ENCODE measurements around the gene NKD2. TPM values are rescaled to one million over a fixed set of nuclear protein-coding genes. Genes with fewer than 3 reads are reported as not detected.

Gene NKD2
- total RNA-seq, 1 experiment from 2014 or later = 12.3 TPM

DNA sequence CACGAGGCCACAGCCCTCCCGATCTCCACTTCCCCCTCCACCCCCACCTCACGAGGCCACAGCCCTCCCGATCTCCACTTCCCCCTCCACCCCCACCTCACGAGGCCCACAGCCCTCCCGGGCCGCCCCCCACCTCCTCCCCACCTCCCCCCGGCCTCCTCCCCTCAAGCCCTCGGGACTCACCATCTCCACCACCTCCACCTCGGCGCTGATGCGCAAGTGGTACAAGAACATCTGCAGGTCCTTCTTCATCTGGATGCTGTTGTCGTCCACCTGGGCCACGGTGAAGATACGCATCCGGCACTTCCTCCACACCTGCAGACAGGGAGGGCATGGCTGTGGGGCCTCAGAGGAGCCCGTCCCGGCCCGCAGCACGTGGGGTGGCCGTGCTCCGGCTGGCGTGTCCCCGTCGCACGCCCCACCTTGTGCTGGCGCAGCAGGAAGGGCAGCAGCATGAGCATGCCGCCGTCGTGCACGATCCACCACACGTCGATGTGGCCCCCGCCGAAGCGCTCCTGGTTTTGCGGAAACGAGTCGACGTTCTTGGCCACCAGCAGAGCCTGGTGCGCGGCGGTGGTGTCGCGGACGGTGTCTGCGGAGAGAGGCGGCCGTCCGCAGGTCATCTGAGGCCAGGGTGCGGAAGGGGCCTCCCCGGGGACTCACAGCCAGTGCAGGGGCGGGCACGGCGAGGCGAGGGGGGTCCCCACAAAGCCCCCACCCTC is 55.2 kb downstream of the NKD2 start:
- in situ Hi-C loops (cut with HindIII; ENCODE audit: low pct_unique_long_range_greater_than_20kb, low sequenced_read_pairs) (no loop called here), intact Hi-C loops (cut with micrococcal nuclease; ENCODE audit: unreplicated experiment) (no loop called here)
- Histone ChIP-seq H3K4me1 (ENCODE audit: control insufficient read depth, insufficient read depth, low read length) (no peaks in the 10 kb centered on the region), H3K27ac (ENCODE audit: low read length) (no peak overlapping the region), H3K4me3 (ENCODE audit: low read depth in 2 of 2, low read length in 2 of 2) (no peak overlapping the region), H3K36me3 (ENCODE audit: control insufficient read depth, insufficient read depth, low read length) (peaks cover 9% of the 10 kb centered on the region), H3K27me3 (ENCODE audit: control insufficient read depth, insufficient read depth, low read length) (no peaks in the 10 kb centered on the region), H3K9me3 (ENCODE audit: control insufficient read depth, insufficient read depth, low read depth, low read length) (no peaks in the 10 kb centered on the region)
- POLR2A ChIA-PET = no interaction called here
- no peak for TF ChIP-seq TCF7L2 (IDR thresholded peaks at IDR 0.05; ENCODE audit: low read depth, low read length)
- TF ChIP-seq SIN3A (IDR thresholded peaks at IDR 0.05; ENCODE audit: borderline replicate concordance, insufficient read depth, low read depth, low read length) = no peak
- TF ChIP-seq, protein P1, sequence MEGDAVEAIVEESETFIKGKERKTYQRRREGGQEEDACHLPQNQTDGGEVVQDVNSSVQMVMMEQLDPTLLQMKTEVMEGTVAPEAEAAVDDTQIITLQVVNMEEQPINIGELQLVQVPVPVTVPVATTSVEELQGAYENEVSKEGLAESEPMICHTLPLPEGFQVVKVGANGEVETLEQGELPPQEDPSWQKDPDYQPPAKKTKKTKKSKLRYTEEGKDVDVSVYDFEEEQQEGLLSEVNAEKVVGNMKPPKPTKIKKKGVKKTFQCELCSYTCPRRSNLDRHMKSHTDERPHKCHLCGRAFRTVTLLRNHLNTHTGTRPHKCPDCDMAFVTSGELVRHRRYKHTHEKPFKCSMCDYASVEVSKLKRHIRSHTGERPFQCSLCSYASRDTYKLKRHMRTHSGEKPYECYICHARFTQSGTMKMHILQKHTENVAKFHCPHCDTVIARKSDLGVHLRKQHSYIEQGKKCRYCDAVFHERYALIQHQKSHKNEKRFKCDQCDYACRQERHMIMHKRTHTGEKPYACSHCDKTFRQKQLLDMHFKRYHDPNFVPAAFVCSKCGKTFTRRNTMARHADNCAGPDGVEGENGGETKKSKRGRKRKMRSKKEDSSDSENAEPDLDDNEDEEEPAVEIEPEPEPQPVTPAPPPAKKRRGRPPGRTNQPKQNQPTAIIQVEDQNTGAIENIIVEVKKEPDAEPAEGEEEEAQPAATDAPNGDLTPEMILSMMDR (IDR thresholded peaks at IDR 0.05) = no peak
- TF ChIP-seq POLR2AphosphoS5 (IDR thresholded peaks at IDR 0.05; ENCODE audit: low read depth, low read length) = no peak
- TF ChIP-seq, protein P2, sequence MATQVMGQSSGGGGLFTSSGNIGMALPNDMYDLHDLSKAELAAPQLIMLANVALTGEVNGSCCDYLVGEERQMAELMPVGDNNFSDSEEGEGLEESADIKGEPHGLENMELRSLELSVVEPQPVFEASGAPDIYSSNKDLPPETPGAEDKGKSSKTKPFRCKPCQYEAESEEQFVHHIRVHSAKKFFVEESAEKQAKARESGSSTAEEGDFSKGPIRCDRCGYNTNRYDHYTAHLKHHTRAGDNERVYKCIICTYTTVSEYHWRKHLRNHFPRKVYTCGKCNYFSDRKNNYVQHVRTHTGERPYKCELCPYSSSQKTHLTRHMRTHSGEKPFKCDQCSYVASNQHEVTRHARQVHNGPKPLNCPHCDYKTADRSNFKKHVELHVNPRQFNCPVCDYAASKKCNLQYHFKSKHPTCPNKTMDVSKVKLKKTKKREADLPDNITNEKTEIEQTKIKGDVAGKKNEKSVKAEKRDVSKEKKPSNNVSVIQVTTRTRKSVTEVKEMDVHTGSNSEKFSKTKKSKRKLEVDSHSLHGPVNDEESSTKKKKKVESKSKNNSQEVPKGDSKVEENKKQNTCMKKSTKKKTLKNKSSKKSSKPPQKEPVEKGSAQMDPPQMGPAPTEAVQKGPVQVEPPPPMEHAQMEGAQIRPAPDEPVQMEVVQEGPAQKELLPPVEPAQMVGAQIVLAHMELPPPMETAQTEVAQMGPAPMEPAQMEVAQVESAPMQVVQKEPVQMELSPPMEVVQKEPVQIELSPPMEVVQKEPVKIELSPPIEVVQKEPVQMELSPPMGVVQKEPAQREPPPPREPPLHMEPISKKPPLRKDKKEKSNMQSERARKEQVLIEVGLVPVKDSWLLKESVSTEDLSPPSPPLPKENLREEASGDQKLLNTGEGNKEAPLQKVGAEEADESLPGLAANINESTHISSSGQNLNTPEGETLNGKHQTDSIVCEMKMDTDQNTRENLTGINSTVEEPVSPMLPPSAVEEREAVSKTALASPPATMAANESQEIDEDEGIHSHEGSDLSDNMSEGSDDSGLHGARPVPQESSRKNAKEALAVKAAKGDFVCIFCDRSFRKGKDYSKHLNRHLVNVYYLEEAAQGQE (IDR thresholded peaks at IDR 0.05; ENCODE audit: insufficient read depth in 1 of 2, low read depth in 2 of 2, low read length in 1 of 2) = no peak
- CTCF ChIA-PET = no interaction called here
- no TSS peak for BruUV-seq (replicated peaks)
- no peak for DNase-seq (ENCODE audit: low read depth, low spot score)
- no peak for ATAC-seq

DNA sequence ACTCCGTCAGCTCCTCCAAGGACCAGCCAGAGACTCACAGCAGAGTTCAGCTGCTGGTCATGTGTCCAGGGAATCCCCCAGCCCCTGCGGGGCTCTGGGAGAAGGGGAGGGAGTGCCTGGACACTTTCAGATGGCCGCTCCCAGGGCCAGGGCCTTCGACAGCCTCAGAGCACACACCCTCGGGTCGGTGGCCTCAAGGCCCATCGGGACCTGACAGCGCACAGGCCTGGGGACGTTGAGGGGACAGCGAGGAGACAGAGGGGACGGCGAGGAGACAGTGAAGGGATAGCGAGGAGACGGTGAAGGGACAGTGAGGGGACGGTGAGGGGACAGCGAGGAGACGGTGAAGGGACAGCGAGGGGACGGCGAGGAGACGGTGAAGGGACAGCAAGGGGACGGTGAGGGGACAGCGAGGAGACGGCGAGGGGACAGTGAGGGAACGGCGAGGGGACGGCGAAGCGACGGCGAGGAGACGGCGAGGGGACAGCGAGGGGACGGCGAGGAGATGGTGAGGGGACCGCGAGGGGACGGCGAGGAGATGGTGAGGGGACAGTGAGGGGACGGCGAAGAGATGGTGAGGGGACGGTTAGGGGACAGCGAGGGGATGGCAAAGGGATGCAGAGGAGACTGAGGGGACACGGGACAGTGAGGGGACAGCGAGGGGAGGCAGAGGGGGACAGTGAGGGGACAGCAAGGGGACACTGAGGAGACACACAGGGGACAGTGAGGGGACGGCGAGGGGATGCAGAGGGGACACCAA is 56.0 kb downstream of the NKD2 start:
- Histone ChIP-seq H3K36me3 (ENCODE audit: control insufficient read depth, insufficient read depth, low read length) (peaks cover 6% of the 10 kb centered on the region), H3K27ac (ENCODE audit: low read length) (no peak overlapping the region), H3K27me3 (ENCODE audit: control insufficient read depth, insufficient read depth, low read length) (no peaks in the 10 kb centered on the region), H3K4me3 (ENCODE audit: low read depth in 2 of 2, low read length in 2 of 2) (no peak overlapping the region), H3K9me3 (ENCODE audit: control insufficient read depth, insufficient read depth, low read depth, low read length) (no peaks in the 10 kb centered on the region), H3K4me1 (ENCODE audit: control insufficient read depth, insufficient read depth, low read length) (no peaks in the 10 kb centered on the region)
- ATAC-seq = no peak
- intact Hi-C loops (cut with micrococcal nuclease; ENCODE audit: unreplicated experiment) = no loop called here
- ChIA-PET CTCF (no interaction called here), POLR2A (no interaction called here)
- in situ Hi-C loops (cut with HindIII; ENCODE audit: low pct_unique_long_range_greater_than_20kb, low sequenced_read_pairs) = no loop called here
- TF ChIP-seq SIN3A (IDR thresholded peaks at IDR 0.05; ENCODE audit: borderline replicate concordance, insufficient read depth, low read depth, low read length) (no peak), POLR2AphosphoS5 (IDR thresholded peaks at IDR 0.05; ENCODE audit: low read depth, low read length) (no peak), TCF7L2 (IDR thresholded peaks at IDR 0.05; ENCODE audit: low read depth, low read length) (no peak)
- TF ChIP-seq, protein P1 (IDR thresholded peaks at IDR 0.05) = no peak
- TF ChIP-seq, protein P2 (IDR thresholded peaks at IDR 0.05; ENCODE audit: insufficient read depth in 1 of 2, low read depth in 2 of 2, low read length in 1 of 2) = no peak
- no TSS peak for BruUV-seq (replicated peaks)
- DNase-seq (ENCODE audit: low read depth, low spot score) = no peak

Data from Panc1 (cell line).